HG02623 (cell line): Measurements from ENCODE around the gene MAPK14.
"Not testable (repeated sequence)": the region's sequence is repeated elsewhere in the genome, so short reads cannot be mapped to it uniquely, and the experiment has no call there.

ENCODE experiments used
- ATAC-seq: cut with Tn5 transposase; IDR thresholded peaks from one replicate; pipeline ENCODE4 v1.9.1; 2021; ENCODE audit warnings: moderate library complexity; ENCODE audit not compliant: unreplicated experiment

MAPK14 gene

GRCh38 chr6:36120539-36120938, 92.9 kb downstream of the MAPK14 start:
- ATAC-seq = no peak

GRCh38 chr6:36120979-36121786, 93.6 kb downstream of the MAPK14 start:
- no peak for ATAC-seq

- no peak for ATAC-seq
Measured at GRCh38 chr6:36121787-36122494, 94.3 kb downstream of the MAPK14 start.

GRCh38 chr6:36122495-36123269, 95.1 kb downstream of the MAPK14 start:
- no peak for ATAC-seq

GRCh38 chr6:36123270-36124139, 95.9 kb downstream of the MAPK14 start:
- peak; percentile 61 for ATAC-seq

GRCh38 chr6:36124346-36124745, 96.7 kb downstream of the MAPK14 start:
- ATAC-seq = not testable (repeated sequence)

- no peak for ATAC-seq
Measured at GRCh38 chr6:36124881-36125280, 97.3 kb downstream of the MAPK14 start.

- ATAC-seq = no peak
Measured at GRCh38 chr6:36125575-36125974, 98.0 kb downstream of the MAPK14 start.

- no peak for ATAC-seq
Measured at GRCh38 chr6:36126121-36126520, 98.5 kb downstream of the MAPK14 start.

GRCh38 chr6:36126553-36127458, 99.2 kb downstream of the MAPK14 start:
- no peak for ATAC-seq

GRCh38 chr6:36127462-36128016, 99.9 kb downstream of the MAPK14 start:
- ATAC-seq = no peak

GRCh38 chr6:36128073-36128472, 100.5 kb downstream of the MAPK14 start:
- no peak for ATAC-seq

- ATAC-seq = no peak
Measured at GRCh38 chr6:36128793-36129192, 101.2 kb downstream of the MAPK14 start.

- not testable (repeated sequence) for ATAC-seq
Measured at GRCh38 chr6:36129334-36129733, 101.7 kb downstream of the MAPK14 start.

- ATAC-seq = no peak
Measured at GRCh38 chr6:36129941-36130666, 102.5 kb downstream of the MAPK14 start, which contains the start of gene MAPK13. Gene MAPK13 (plus strand): TSS chr6:36130513. CDS start chr6:36130583, 70 bp downstream.

GRCh38 chr6:36130667-36131510, 103.3 kb downstream of the MAPK14 start:
- no peak for ATAC-seq

GRCh38 chr6:36131511-36132245, 104.1 kb downstream of the MAPK14 start:
- peak; percentile 86 for ATAC-seq
